Right renal pelvis (tissue), 4 donors: ENCODE data around the gene GLI3. TPM values are rescaled to one million over a fixed set of nuclear protein-coding genes. Genes with fewer than 3 reads are reported as not detected.

Experiments used
- DNase-seq, 4 donors: peaks; one replicate each; pipeline ENCODE4 v3.0.0-alpha.2; 2013; ENCODE audit warnings: low read depth in 4 of 4, low spot score in 3 of 4, missing footprints in 1 of 4
- polyA plus RNA-seq, 4 donors: library from polyadenylated mRNA; unstranded; fragments of 120-200 nt; gene quantifications; one replicate each; pipeline ENCODE4 v1.2.1, GENCODE V29; 2013; ENCODE audit not compliant: insufficient read length in 4 of 4

The GLI3 gene
- polyA plus RNA-seq, 4 donors, result 13.6 to 17.3 (median 15.1) TPM

GRCh38 chr7:41912851-41913567 is 324.0 kb downstream of the GLI3 start:
- DNase-seq, result no peak

DNA sequence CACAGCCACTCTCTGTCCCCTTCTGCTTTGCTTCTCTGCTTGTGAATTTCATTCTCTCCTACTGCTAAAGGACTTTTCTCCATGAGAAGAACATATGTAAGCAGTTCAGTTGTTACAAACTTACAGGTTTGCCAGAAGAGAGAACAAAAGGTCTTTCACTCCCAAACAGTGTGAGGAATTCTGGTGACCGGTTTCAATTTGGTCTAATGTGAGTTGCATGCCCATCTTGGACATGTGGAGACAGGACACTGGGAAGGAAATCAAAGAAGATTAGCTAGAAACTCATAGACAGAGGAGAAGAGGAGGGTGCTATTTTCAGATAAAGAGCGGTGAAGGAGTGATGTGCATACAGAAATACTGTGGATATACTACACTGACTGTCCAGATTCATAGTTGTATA is 324.6 kb downstream of the GLI3 start:
- DNase-seq, result no peak

DNA sequence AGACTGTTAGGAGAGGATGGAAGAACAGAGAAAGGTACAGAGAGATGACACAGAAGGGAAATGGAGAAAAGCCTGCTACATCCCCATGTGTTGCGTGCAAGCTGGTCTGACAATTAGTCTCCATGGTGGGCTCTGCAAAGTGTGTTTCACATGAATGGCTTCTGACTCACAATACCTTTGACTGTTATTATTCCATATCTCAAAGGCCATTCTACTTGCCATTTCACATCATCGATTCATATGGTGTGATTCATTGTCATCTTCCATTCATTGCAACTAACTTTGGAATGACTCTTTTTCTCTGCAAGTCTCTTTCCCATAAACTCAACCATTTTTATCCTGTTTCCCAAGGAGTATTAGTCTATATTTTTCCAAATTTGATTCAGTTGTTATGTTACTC is 325.2 kb downstream of the GLI3 start:
- DNase-seq, result no peak
